Neural cell (in vitro differentiated cells): ENCODE data around the gene DNAI1.
A peak's percentile ranks its signal among the peaks of the same experiment; 100 is the strongest.

ENCODE experiments used
- CTCF ChIP-seq: fragments of 450-650 bp; IDR thresholded peaks from 2 replicates; pipeline ENCODE4 v1.5.1; 2014; ENCODE audit warnings: antibody characterized with exemption, mild to moderate bottlenecking, moderate library complexity; ENCODE audit not compliant: poor library complexity, severe bottlenecking
- EP300 ChIP-seq: fragments of 450-650 bp; conservative IDR thresholded peaks from 2 replicates; pipeline ENCODE4 v1.6.1; 2014; ENCODE audit warnings: antibody characterized with exemption, mild to moderate bottlenecking, moderate library complexity; ENCODE audit not compliant: poor library complexity, severe bottlenecking
- EZH2 ChIP-seq: fragments of 200-600, 300-800 bp; shearing (Covaris generic), sonication (generic); IDR thresholded peaks from 2 replicates; pipeline ENCODE4 v1.6.1; 2014; ENCODE audit warnings: antibody characterized with exemption, low read length, borderline replicate concordance, mild to moderate bottlenecking; ENCODE audit not compliant: insufficient read depth, poor library complexity, severe bottlenecking
- MXI1 ChIP-seq: fragments of 450-650 bp; conservative IDR thresholded peaks from 2 replicates; pipeline ENCODE4 v1.6.1; 2014; ENCODE audit warnings: antibody characterized with exemption, mild to moderate bottlenecking; ENCODE audit not compliant: poor library complexity, severe bottlenecking
- POLR2AphosphoS5 ChIP-seq: IDR thresholded peaks from 2 replicates; pipeline ENCODE4 v1.6.1; 2012
- RAD21 ChIP-seq: fragments of 450-650 bp; conservative IDR thresholded peaks from 2 replicates; pipeline ENCODE4 v1.6.1; 2014; ENCODE audit warnings: antibody characterized with exemption, mild to moderate bottlenecking, moderate library complexity
- REST ChIP-seq: IDR thresholded peaks from 2 replicates; pipeline ENCODE4 v1.6.1; 2012; ENCODE audit warnings: borderline replicate concordance
- SMC3 ChIP-seq: fragments of 450-650 bp; conservative IDR thresholded peaks from 2 replicates; pipeline ENCODE4 v1.6.1; 2014; ENCODE audit warnings: antibody characterized with exemption, mild to moderate bottlenecking, moderate library complexity; ENCODE audit not compliant: poor library complexity
- TAF1 ChIP-seq: IDR thresholded peaks from 2 replicates; pipeline ENCODE4 v1.6.1; 2012; ENCODE audit warnings: low read depth

- TF ChIP-seq SMC3 (no peak), EP300 (no peak), POLR2AphosphoS5 (no peak), REST (no peak), CTCF (no peak), MXI1 (peak; percentile 23), RAD21 (no peak), TAF1 (no peak), EZH2 (no peak)
Measured at GRCh38 chr9:34458959-34459340, 345 bp downstream of the DNAI1 start.
